GM21528 (cell line): ENCODE measurements around the gene SPACA6.
"Not testable (repeated sequence)": the region's sequence is repeated elsewhere in the genome, so short reads cannot be mapped to it uniquely, and the experiment has no call there.

Experiments used
- ATAC-seq: cut with Tn5 transposase; IDR thresholded peaks from one replicate; pipeline ENCODE4 v1.9.1; 2021; ENCODE audit warnings: mild to moderate bottlenecking, moderate library complexity; ENCODE audit not compliant: unreplicated experiment, low FRiP score

The SPACA6 gene

GRCh38 chr19:51733742-51734522 lies 40.8 kb downstream of the SPACA6 start:
- ATAC-seq: no peak

GRCh38 chr19:51735759-51736449 lies 42.8 kb downstream of the SPACA6 start:
- ATAC-seq: no peak

- ATAC-seq: no peak
These were observed 44.3 kb downstream of the SPACA6 start for GRCh38 chr19:51737389-51737788.

- ATAC-seq: no peak
These were observed 44.8 kb downstream of the SPACA6 start for GRCh38 chr19:51737924-51738323.

GRCh38 chr19:51738523-51738922 lies 45.4 kb downstream of the SPACA6 start:
- ATAC-seq: not testable (repeated sequence)

GRCh38 chr19:51739466-51740213 lies 46.5 kb downstream of the SPACA6 start:
- no peak for ATAC-seq

- no peak for ATAC-seq
These were observed 47.2 kb downstream of the SPACA6 start for GRCh38 chr19:51740356-51740755.

- ATAC-seq: no peak
These were observed 49.7 kb downstream of the SPACA6 start for GRCh38 chr19:51742789-51743188.

GRCh38 chr19:51743405-51743804 lies 50.3 kb downstream of the SPACA6 start:
- ATAC-seq: no peak

- ATAC-seq: no peak
These were observed 53.6 kb downstream of the SPACA6 start for GRCh38 chr19:51746731-51747130.

GRCh38 chr19:51749979-51750378 lies 56.8 kb downstream of the SPACA6 start:
- no peak for ATAC-seq

- ATAC-seq: no peak
These were observed 57.4 kb downstream of the SPACA6 start for GRCh38 chr19:51750400-51751094.

GRCh38 chr19:51751655-51752054 lies 58.5 kb downstream of the SPACA6 start, which contains the start of gene FPR1:
TSS of gene FPR1 (minus strand) at chr19:51751878. CDS start at chr19:51746994, 4,884 bp downstream.
- no peak for ATAC-seq

- ATAC-seq: no peak
These were observed 61.0 kb downstream of the SPACA6 start for GRCh38 chr19:51754109-51754508.

GRCh38 chr19:51754770-51755169 lies 61.6 kb downstream of the SPACA6 start:
- ATAC-seq: no peak
